NCI-H526 (cell line): ENCODE measurements around the gene PPARD.
"Not testable (repeated sequence)": the region's sequence is repeated elsewhere in the genome, so short reads cannot be mapped to it uniquely, and the experiment has no call there.

ENCODE experiments used
- DNase-seq, 2 experiments: peaks; one replicate each; lab custom pipeline; 2025; lab: John Stamatoyannopoulos, UW

Gene PPARD

GRCh38 chr6:35410131-35410530, 67.8 kb downstream of the PPARD start:
- DNase-seq: no peak

DNA sequence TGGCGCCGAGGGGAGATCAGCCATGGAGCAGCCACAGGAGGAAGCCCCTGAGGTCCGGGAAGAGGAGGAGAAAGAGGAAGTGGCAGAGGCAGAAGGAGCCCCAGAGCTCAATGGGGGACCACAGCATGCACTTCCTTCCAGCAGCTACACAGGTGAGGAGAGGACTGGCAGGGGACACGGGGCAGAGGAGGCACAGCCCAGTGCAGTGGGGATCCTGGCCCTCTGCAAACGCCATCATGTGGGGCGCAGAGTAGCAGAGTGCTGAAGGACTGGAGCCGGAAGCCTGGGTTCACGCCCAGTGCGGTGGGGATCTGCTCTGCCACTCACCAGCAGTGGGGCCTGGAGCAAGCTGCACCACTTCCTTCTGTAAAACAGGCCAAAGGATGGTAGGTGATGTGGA, 68.7 kb downstream of the PPARD start:
- DNase-seq: no peak

GRCh38 chr6:35412102-35412501, 69.7 kb downstream of the PPARD start:
- DNase-seq: no peak

GRCh38 chr6:35413911-35414310, 71.6 kb downstream of the PPARD start:
- DNase-seq: no peak

- peak; percentile 60 to 77 for DNase-seq
Measured at GRCh38 chr6:35415065-35415891, 72.9 kb downstream of the PPARD start.

DNA sequence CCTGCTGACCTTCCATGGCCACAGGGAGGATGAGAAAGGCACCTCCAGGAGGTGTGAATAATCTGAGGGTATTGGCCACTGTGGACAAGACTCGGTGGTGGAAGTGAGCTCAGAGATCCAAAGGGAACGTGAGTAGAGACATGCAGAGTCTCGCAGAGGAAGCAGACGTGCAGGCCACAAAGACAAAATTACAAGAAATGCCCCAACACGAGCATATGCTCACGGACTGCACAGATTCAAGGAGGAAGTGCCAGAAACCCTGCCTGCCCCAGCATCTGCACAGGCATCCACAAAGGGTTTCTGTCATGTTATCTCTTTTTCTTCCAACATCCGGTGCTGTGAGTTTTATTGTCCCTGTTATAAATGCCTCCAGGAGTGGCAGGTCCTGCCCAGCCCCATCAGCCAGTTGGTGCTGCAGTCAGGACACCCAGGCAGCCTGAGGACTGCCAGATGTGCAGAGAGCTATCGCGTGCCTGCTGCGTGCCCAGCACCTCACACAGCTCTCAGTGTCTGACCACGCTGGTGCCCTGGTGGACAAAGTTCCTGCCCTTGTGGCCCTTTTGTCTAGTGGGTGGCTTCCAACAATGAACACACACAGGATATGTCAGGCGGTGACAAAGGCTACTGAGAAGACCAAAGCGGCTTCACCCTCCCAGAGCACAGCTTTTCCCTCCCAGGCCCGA, 75.8 kb downstream of the PPARD start:
- no peak for DNase-seq

- DNase-seq: peak in 1 of 2 experiments; percentile 9
Measured at GRCh38 chr6:35419417-35419816, 77.1 kb downstream of the PPARD start.

GRCh38 chr6:35419961-35420360, 77.6 kb downstream of the PPARD start:
- DNase-seq: no peak

- DNase-seq: no peak
Measured at GRCh38 chr6:35425284-35425683, 82.9 kb downstream of the PPARD start.

GRCh38 chr6:35426074-35426473, 83.7 kb downstream of the PPARD start:
- DNase-seq: no peak

GRCh38 chr6:35427435-35427834, 85.1 kb downstream of the PPARD start:
- no peak for DNase-seq

GRCh38 chr6:35427851-35428321, 85.5 kb downstream of the PPARD start:
- DNase-seq: no peak

- no peak for DNase-seq
Measured at GRCh38 chr6:35428421-35429149, 86.2 kb downstream of the PPARD start.

DNA sequence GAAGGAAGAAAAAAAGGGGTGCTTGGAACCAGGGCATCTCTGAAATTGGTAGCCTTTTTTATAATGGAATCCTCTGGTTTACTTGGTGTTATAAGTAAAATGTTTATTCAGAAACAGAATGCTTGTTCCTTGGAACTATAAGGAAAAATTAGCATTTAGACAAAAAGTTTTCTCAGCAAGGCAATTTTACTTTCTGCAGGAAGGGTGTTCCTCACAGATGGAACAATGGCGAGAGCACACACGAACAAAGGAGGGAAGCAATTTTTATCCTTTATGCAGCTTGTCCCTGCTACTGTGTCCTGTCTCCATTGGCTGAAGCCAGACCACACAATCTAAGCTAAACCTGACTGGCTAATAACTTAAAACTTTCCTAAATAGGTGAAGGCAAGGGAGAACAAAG, 87.1 kb downstream of the PPARD start:
- DNase-seq: no peak

DNA sequence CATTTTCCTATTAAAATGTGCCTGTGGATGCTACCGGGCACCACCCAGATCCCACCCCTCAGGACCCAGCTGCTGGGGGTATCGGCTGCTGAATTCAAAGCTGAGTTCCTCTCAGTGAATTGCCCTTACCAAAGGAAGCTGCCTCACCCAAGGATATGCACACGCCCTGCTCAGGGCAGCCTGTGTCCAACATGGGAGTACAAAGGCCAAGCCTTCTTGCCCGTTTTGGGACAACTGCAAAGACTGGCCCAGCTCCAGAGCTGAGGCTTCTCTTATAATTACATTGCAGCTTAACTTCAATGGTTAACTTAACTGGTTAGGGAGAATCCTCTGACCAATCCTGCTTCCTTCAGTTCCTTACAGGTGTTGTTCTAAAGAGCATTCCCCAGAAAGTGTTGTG, 89.9 kb downstream of the PPARD start:
- no peak for DNase-seq

DNA sequence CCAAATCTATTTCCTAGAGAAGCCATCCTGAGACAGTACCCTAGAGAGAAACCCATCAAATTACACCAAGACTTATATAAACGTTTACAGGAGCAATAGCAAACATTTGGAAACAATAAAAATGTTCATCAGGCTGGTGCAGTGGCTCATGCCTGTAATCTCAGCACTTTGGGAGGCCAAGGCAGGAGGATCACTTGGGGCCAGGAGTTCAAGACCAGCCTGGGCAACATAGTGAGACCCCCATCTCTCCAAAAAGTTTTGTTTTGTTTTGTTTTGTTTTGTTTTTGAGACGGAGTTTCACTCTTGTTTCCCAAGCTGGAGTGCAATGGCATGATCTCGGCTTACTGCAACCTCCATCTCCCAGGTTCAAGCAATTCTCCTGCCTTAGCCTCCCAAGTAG, 90.3 kb downstream of the PPARD start:
- not testable (repeated sequence) for DNase-seq

DNA sequence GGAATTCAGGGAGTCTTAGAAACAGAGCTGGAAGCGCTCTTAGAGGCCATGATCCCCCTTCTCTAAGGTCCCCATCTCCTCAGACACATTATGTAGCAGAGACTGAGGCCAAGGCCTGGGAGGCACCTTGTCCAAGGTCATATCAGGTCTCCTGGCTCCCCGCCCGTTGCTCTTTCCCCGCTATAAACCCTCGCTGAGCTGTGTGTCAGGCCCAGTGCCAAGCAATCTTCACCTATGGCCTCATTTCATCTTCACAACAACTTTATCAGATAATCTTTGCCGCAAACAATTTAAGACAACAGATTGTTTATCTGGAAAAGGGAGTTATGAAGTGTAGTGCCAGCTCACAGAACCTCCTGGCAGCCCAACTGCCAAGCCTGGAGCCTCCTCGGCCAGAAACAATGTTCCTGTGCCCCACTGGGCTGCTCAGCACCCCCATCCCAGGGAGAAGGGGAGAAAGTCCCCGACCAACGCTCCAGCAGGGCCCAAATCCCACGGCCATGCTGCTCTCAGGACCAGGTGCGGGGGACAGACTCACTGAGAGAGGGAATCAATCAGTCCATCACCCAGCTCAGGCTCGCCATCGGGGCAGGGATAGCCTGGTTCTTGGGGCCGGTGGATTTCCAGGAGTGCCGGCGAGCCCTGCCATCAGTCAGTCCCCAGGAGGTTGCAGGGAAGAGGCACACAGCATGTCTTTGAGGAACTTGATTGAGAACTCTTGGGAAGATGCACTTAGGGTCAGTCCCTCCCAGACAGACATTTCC, 92.9 kb downstream of the PPARD start:
- DNase-seq: no peak

GRCh38 chr6:35436071-35436857, 93.9 kb downstream of the PPARD start:
- no peak for DNase-seq

- DNase-seq: not testable (repeated sequence)
Measured at GRCh38 chr6:35438378-35439065, 96.2 kb downstream of the PPARD start.

DNA sequence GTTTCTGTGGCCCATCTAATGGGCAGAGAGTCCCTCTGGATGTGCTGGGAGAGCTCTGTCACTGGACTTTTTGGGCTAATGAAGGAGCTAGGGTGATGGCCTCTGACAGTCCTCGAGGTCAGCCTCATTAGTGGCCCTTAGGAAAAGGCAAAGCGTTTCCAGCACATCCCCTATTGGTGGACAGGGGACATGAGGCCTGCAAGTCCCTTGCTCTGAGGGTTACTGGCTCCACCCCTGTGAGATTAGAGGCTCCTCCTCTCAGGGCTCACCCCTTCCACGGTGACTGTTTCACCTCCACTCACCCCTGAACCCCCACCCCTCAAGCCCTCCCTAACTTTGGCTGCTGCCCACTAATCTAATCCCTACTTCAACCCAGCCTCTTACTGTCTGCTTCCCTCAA, 97.0 kb downstream of the PPARD start:
- DNase-seq: no peak
